GM18507 (cell line): Measurements from ENCODE around the gene COL4A4.
"Not testable (repeated sequence)": the region's sequence is repeated elsewhere in the genome, so short reads cannot be mapped to it uniquely, and the experiment has no call there.

ENCODE experiments used
- DNase-seq: peaks from one replicate; pipeline ENCODE4 v3.0.0; 2011; ENCODE audit warnings: low read depth; ENCODE audit not compliant: insufficient read length; ENCODE audit errors: extremely low spot score
- FAIRE-seq: peaks from 2 replicates; lab custom pipeline; 2011; peaks lifted over from hg19 to GRCh38; lab: Jason Lieb, UNC

Gene COL4A4

DNA sequence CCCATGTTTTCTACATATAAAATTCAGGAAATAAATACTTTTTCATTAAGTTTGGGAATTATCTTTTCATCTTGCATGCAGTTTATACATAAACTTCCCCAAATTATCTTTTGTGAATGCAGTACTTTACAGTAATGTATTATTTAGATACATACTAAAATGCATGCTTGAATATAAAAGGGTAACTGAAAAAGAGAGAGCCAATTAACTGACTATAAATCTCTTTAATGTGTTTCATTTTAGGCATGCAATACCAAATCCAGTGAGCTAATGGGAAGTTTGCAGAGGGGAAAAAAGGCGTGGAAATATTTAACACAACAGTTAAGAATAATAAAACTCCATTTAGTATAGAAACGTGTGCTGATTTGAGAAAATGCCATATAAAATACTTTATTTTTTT lies 39.2 kb downstream of the COL4A4 start:
- DNase-seq, result no peak
- FAIRE-seq, result no peak

DNA sequence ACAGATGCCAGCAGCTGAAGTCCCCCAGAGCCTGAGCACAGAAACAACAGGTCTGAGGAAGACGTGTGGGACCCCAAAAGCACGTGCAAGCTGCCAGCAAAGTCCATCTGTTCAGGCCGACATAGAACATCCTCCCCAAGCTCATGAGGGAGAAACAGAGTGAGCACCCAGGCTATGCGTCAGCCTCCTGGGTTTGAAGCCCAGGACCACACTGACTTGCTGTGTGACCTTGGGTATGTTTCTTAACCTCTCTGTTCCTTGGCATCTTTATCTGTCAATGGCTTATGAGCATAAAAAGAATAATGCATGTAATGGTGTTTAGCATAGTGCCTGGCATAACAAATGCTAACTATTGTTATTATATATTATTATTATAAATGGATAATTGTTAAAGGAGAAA lies 40.3 kb downstream of the COL4A4 start:
- DNase-seq (no peak), FAIRE-seq (no peak)

GRCh38 chr2:227118353-227118752 lies 45.7 kb downstream of the COL4A4 start:
- no peak for DNase-seq
- no peak for FAIRE-seq

DNA sequence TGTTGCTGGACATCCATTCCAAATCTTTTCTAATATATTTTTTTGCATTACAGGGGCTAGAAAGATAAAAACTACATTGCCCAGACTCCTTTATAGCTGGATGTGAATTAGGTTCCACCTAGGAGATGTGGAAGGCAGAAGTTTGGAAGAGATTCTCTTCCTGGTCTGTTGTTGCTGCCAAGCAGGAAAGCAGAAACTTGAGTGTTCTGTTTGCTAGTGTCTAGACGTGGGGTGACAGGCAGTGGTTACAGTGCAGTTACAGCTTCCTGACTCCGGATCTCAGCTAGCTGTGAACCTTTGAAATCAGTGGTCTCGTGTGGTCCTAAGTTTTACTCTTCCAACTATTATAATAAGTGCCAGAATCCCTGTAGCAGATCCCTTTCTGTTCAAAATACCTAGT lies 46.2 kb downstream of the COL4A4 start:
- DNase-seq (no peak), FAIRE-seq (no peak)

- no peak for FAIRE-seq
Observed at GRCh38 chr2:227117027-227117426, 47.0 kb downstream of the COL4A4 start.

GRCh38 chr2:227115761-227116160 lies 48.2 kb downstream of the COL4A4 start:
- no peak for FAIRE-seq
- DNase-seq, result no peak

More at GRCh38 chr2:227117027-227117426, 47.0 kb downstream of the COL4A4 start:
- DNase-seq, result no peak

DNA sequence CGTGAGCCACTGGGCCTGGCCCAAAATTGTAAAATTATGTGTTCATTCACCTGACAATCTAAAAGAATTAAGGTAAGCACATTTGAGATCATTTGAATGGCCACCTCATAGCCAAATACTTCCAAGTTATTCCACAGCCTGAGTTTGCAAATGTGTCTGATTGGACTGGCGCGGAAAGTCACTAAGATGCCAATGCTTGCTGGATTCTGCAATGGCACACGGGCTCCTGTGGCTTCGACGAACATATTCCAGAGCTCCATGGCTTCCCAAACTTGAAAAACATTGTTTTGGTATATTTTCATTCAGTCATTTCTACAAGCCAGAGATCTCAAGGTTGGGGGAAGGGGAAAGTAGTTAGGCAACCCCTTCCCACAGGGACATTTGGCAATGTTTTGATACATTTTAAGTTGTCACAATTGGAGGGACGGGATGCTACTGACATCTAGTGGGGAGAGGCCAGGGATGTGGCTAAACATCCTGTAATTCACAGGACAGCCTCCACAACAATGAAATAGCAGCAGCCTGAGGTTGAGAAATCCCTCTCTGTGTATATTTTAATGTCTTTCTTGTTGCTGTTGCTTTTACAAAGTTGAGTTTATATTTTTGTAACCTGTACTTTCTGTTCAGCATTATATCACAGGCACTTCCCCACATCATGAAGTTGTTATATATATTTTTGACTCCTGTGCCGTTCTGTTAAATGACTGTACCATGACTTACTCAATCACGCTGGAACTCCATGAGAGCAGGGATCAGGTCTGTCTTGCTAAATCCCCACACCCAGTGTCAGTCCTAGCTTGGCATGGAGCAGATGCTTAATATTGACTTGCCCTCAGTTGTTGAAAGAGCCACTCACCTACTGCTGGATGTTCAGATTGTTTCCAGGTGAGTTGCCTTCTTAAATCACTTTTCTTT lies 56.9 kb downstream of the COL4A4 start:
- DNase-seq (no peak), FAIRE-seq (no peak)

DNA sequence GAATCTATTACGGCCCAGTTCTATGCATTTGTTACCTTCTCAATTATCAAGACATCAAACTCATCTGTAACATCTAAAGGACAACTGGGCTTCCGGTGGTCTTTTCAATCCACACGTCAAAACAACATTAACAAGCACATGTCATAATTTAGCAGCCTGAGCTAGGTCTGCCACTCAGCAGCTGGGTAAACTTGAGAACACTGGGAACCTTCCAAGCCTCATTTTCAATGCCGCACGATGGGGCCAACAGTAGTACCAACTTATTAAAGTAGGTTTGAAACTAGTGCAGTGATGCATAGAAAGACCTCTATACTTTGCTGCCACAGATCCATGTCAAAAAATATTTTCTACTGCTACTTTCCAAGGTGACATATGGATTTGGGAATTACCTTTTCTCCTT lies 60.4 kb downstream of the COL4A4 start:
- DNase-seq, result no peak
- FAIRE-seq, result no peak

GRCh38 chr2:227099340-227099739 lies 64.7 kb downstream of the COL4A4 start:
- no peak for DNase-seq
- no peak for FAIRE-seq

DNA sequence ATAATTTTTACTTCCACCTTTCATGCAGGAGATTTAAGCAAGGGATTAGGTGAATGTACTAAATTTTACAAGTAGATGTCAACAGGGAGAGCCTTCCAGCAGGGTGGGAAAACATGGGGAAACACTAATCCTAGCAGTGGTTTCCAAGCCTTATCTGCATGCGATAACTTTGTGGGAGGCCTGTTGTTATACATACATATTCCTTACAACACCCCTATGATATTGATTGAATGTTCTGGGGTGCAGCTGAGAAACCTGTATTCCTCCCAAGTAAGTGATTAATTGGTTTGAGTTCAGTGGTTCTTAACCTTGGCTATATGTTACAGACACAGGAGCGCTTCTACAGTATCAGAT lies 65.9 kb downstream of the COL4A4 start:
- DNase-seq (no peak), FAIRE-seq (no peak)

GRCh38 chr2:227097495-227098161 lies 66.4 kb downstream of the COL4A4 start:
- FAIRE-seq (no peak), DNase-seq (no peak)

DNA sequence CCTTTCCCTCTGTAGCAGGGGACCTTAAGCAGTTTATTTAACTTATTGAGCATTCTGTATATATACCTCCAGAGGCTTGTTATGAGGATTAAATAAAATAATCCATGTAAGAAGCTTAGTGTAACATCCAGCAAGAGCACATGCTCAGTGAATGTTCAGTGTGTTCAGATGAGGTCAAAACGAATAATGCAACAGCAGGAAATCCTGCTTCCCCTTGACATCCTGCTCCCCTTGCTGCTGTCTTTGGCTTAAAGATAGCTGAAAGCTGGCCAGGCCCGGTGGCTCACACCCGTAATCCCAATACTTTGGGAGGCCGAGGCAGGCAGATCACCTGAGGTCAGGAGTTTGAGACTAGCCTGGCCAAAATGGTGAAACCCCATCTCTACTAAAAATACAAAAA lies 68.7 kb downstream of the COL4A4 start:
- DNase-seq (no peak), FAIRE-seq (no peak)

DNA sequence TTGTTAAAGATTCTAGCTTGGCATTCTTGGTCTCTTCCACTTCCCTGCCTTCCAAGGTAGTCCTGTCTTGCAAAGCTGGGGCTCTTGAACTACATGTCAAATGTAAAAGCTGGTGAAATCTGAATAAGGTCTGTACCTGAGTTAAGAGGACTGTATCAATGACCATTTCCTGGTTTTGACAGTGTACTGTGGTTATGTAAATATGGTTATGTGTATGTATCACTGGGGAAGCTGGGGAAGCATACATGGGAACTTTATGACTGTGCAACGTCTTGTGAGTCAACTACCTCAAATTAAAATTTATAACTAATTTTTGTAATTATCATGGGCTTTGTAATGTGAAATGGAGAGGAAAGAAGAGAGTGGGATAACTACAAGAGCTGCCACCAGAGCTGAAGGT lies 81.7 kb downstream of the COL4A4 start:
- DNase-seq, result no peak
- no peak for FAIRE-seq

- FAIRE-seq (no peak), DNase-seq (no peak)
Observed at GRCh38 chr2:227079726-227080125, 84.3 kb downstream of the COL4A4 start.

GRCh38 chr2:227065065-227065464 lies 98.9 kb downstream of the COL4A4 start:
- not testable (repeated sequence) for FAIRE-seq, DNase-seq

DNA sequence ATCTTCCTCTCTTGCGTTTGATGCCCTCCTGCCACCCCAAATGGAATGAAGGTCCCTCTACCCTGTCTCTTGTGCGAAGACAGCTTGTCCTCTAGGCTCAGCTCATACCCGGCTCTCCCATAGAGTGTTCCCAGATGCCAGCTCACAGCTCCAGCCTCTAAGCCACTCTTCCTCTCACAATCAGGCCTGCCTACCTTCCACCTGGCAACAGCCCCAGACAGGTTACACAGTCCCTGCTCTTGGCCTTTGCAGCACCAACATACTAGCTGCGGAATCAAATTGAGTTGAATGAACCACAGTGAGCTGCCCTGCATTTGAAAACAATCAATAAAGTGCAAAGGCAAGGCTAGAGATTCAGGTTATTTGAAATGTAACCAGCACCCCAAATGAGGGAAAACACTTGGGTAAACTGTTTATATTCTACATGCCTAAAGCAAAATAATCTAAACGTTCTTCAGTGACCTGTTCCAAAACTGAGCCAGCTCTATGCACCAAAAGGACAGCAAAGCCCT lies 105.1 kb downstream of the COL4A4 start:
- no peak for FAIRE-seq

DNA sequence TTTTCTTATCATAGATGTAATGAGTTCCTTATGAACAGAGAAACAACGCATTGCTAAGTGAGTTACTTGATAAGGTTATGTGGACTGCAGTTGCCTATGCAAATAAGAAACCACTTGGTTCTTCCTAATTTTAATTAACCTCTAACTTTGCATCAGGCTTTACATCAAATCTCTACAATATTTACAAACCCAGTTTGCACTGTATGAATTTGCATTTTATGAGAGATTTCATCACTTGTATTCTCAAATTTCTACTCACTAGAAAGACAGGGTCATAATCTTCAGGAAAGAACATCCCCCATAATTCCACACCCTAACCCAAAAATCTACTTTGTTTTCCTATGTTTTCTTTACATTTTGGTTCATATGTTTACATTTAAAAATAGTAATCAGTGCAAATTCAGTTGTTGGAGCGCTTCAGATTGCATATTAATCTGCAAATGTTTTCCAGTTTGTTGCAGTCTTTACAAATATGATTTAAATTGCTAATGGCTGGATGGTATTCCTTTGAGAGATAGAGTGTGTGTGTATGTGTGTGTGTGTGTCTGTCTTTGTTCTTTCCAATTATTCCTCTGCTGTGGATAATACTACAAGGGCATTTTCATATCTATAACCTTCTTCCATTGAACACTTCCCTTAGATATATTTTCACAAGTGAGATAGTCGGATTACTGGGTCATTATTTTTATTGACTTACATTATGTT lies 106.1 kb downstream of the COL4A4 start:
- FAIRE-seq (no peak), DNase-seq (no peak)

More for the DNA sequence above, 105.1 kb downstream of the COL4A4 start:
- no peak for DNase-seq

DNA sequence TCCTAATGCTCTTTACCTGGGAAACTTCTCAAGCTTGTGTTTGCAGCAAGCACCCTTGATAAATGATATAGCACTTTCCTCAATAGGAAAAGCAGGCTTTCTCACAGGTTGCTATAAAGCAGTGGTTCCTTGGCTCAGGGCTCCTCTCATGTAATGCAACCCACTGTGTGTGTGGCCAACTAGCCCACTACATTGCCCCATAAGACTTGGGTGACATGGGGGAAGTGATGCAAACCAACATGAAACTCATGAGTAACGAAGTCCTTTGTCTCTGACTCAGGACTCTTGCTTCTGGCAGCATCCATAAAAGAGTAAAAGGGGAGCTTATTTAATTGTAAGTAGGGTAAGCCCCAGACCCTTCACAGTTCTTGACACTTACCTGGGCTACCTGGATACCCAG lies 106.9 kb downstream of the COL4A4 start:
- DNase-seq (no peak), FAIRE-seq (no peak)

DNA sequence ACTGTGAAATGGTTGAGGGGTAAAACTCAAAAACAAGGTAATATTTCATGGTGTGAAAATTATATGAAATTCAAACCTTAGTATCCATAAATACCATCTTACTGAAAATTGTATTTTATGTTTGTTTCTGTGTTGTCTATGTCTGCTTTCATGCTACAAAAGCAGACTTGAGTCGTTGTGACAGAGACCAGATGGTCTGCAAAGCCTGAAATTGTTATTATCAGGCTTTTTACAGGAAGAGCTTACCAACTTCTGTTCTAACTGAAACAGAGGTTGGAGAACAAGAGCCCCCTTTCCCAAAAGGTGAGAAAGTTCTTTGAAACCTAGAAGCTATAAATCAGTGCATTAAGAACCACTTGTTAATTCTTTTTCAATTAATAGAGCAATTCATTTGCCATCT lies 110.0 kb downstream of the COL4A4 start:
- no peak for FAIRE-seq
- no peak for DNase-seq

- DNase-seq, result no peak
- FAIRE-seq, result no peak
Observed at GRCh38 chr2:227052879-227053278, 111.1 kb downstream of the COL4A4 start.
